Endothelial cell of umbilical vein (primary cell): ENCODE measurements around the gene CHD9. TPM values are rescaled to one million over a fixed set of nuclear protein-coding genes. Genes with fewer than 3 reads are reported as not detected.

Experiments used
- BruUV-seq: library from RNA; stranded (reverse); fragments of 400-500 nt; replicated peaks from 2 replicates; lab custom pipeline; 2021; lab: Mats Ljungman, UMichigan
- CTCF ChIA-PET: fragments of 300-600, 350-600 bp; sonication (Branson Sonifier 250); formaldehyde crosslinking; loops from one replicate; lab custom pipeline; 2021; ENCODE audit warnings: antibody characterized with exemption, inconsistent platforms; lab: Charles Lee
- POLR2A ChIA-PET: fragments of 300-600, 350-600 bp; sonication (Branson Sonifier 250); formaldehyde crosslinking; loops from one replicate; lab custom pipeline; 2021; ENCODE audit warnings: antibody characterized with exemption, inconsistent platforms; lab: Charles Lee
- DNase-seq: peaks from one replicate; pipeline ENCODE4 v3.0.0-alpha.2; 2011; ENCODE audit warnings: low read depth, low spot score
- FAIRE-seq: peaks from 2 replicates; lab custom pipeline; 2011; peaks lifted over from hg19 to GRCh38; lab: Jason Lieb, UNC
- H2AFZ ChIP-seq: 2 replicates; pipeline ENCODE4 v1.6.0; 2012; ENCODE audit warnings: low read depth, low read length, control low read depth, inconsistent platforms
- H3K27ac ChIP-seq: 2 replicates; pipeline ENCODE4 v1.5.1; 2011; ENCODE audit warnings: low read depth, mild to moderate bottlenecking, control low read depth, low read length, moderate library complexity; ENCODE audit not compliant: insufficient read depth
- H3K27me3 ChIP-seq, 2 experiments: 2 replicates each; pipeline versions ENCODE4 v1.6.0 to v1.6.1; 2011; ENCODE audit warnings: low read length in 2 of 2, mixed read lengths in 1 of 2; ENCODE audit not compliant: control insufficient read depth in 2 of 2, insufficient read depth in 2 of 2
- H3K36me3 ChIP-seq, 2 experiments: 2 replicates in 1 of 2; 3 replicates in 1 of 2; pipeline ENCODE4 v1.5.1; 2011; ENCODE audit warnings: low read length in 2 of 2, mild to moderate bottlenecking in 1 of 2, moderate library complexity in 1 of 2; ENCODE audit not compliant: control insufficient read depth in 2 of 2, insufficient read depth in 2 of 2; ENCODE audit errors: extremely low read depth in 1 of 2
- H3K4me1 ChIP-seq: 3 replicates; pipeline ENCODE4 v1.5.1; 2011; ENCODE audit warnings: mild to moderate bottlenecking, low read length; ENCODE audit not compliant: control insufficient read depth, insufficient read depth; ENCODE audit errors: extremely low read depth
- H3K4me2 ChIP-seq: 2 replicates; pipeline ENCODE4 v1.6.1; 2011; ENCODE audit warnings: low read length, control low read depth, mixed read lengths; ENCODE audit not compliant: insufficient read depth
- H3K4me3 ChIP-seq, 3 experiments: fragments of 200-600 bp in 1 of 3; sonication (generic), shearing (Covaris generic) in 1 of 3; replicated peaks in 1 of 3; 2 replicates each; pipeline ENCODE4 v1.5.1; 2011 to 2016; ENCODE audit warnings: control low read depth in 3 of 3, low read length in 3 of 3, mild to moderate bottlenecking in 2 of 3, inconsistent platforms in 1 of 3, low read depth in 1 of 3, moderate library complexity in 1 of 3; ENCODE audit not compliant: insufficient read depth in 1 of 3
- H3K79me2 ChIP-seq: 2 replicates; pipeline ENCODE4 v1.6.0; 2012; ENCODE audit warnings: low read length, inconsistent platforms; ENCODE audit not compliant: control insufficient read depth, insufficient read depth
- H3K9ac ChIP-seq: replicated peaks from 2 replicates; pipeline ENCODE3; 2011; ENCODE audit warnings: low read length, control low read depth; ENCODE audit not compliant: insufficient read depth; ENCODE audit errors: extremely low read depth
- H3K9me1 ChIP-seq: replicated peaks from 3 replicates; pipeline ENCODE4 v1.6.0; 2011; ENCODE audit warnings: mild to moderate bottlenecking, low read length; ENCODE audit not compliant: control insufficient read depth, insufficient read depth; ENCODE audit errors: extremely low read depth
- H3K9me3 ChIP-seq: replicated peaks from 2 replicates; pipeline ENCODE4 v1.5.1; 2012; ENCODE audit warnings: low read length, inconsistent platforms; ENCODE audit not compliant: control insufficient read depth, insufficient read depth
- H4K20me1 ChIP-seq: replicated peaks from 2 replicates; pipeline ENCODE3; 2011; ENCODE audit warnings: mild to moderate bottlenecking, low read length; ENCODE audit not compliant: control insufficient read depth, insufficient read depth; ENCODE audit errors: extremely low read depth
- CTCF ChIP-seq, 2 donors: IDR thresholded peaks; 1 replicate in 1 of 2; 2 replicates in 1 of 2; pipeline ENCODE4 v1.5.1; 2011; ENCODE audit warnings: low read length in 2 of 2, mild to moderate bottlenecking in 2 of 2, moderate library complexity in 2 of 2, control low read depth in 1 of 2, inconsistent platforms in 1 of 2, low read depth in 1 of 2; ENCODE audit not compliant: insufficient read depth in 1 of 2; ENCODE audit errors: extremely low read depth in 1 of 2
- EZH2 ChIP-seq: IDR thresholded peaks from 2 replicates; pipeline ENCODE4 v1.6.1; 2012; ENCODE audit warnings: borderline replicate concordance, low read depth, mild to moderate bottlenecking, moderate library complexity, low read length, inconsistent platforms; ENCODE audit not compliant: severe bottlenecking
- FOS ChIP-seq: IDR thresholded peaks from 2 replicates; pipeline ENCODE4 v1.6.1; 2011; ENCODE audit warnings: mild to moderate bottlenecking, low read length, moderate library complexity, borderline replicate concordance; ENCODE audit not compliant: insufficient read depth
- GATA2 ChIP-seq: IDR thresholded peaks from 2 replicates; pipeline ENCODE4 v1.7.0; 2011; ENCODE audit warnings: low read depth, mild to moderate bottlenecking, moderate library complexity, mixed read lengths, low read length; ENCODE audit not compliant: insufficient read length, insufficient read depth
- JUN ChIP-seq: IDR thresholded peaks from 2 replicates; pipeline ENCODE4 v1.6.1; 2011; ENCODE audit warnings: borderline replicate concordance, low read depth; ENCODE audit not compliant: insufficient read length, insufficient read depth
- MYC ChIP-seq: IDR thresholded peaks from one replicate; pipeline ENCODE4 v1.6.1; 2011; ENCODE audit warnings: mild to moderate bottlenecking, low read depth, low read length
- POLR2A ChIP-seq: IDR thresholded peaks from 2 replicates; pipeline ENCODE4 v1.6.1; 2012; ENCODE audit warnings: low read depth, mild to moderate bottlenecking, control low read depth, low read length
- POLR2AphosphoS5 ChIP-seq: IDR thresholded peaks from 2 replicates; pipeline ENCODE4 v1.6.1; 2012; ENCODE audit warnings: low read depth, mild to moderate bottlenecking, control low read depth, low read length, moderate library complexity; ENCODE audit not compliant: insufficient read depth
- dilution Hi-C: fragments of 300-500 bp; cut with MboI; formaldehyde crosslinking; loops from one replicate; pipeline ENCODE4 v1.15.0; 2019; ENCODE audit warnings: low sequenced_read_pairs; ENCODE audit not compliant: extremely low pct_ligation_motif_present
- intact Hi-C: fragments of 100-400 bp; cut with micrococcal nuclease; formaldehyde crosslinking; loops from one replicate; pipeline ENCODE4 v1.10.0; 2022
- polyA plus RNA-seq, 4 experiments: library from polyadenylated mRNA; depleted of rRNA in 3 of 4; stranded (reverse) in 3 of 4; unstranded in 1 of 4; fragments of >200 nt; gene quantifications; 2 replicates each; pipeline versions ENCODE4 v1.2.1 to v1.2.3, GENCODE V29; 2011 to 2012; ENCODE audit warnings: missing spikeins in 1 of 4
- total RNA-seq: library from RNA; stranded (reverse); gene quantifications from 2 replicates; pipeline ENCODE4 v1.2.3, GENCODE V29; 2021
- TF ChIP-seq, protein P1 (sequence below): IDR thresholded peaks from 2 replicates; pipeline ENCODE4 v1.6.1; 2011; ENCODE audit not compliant: insufficient read depth, insufficient read length

The CHD9 gene
- total and polyA plus RNA-seq, 2 donors (not counting 3 experiments of a cell fraction or from before 2014, with no cell fraction given): 9.9 to 59.2 TPM

- H3K27me3 ChIP-seq: no peaks in the 10 kb centered on the region
- intact Hi-C loops: loop anchor here (1.0 to 5.0 kb wide), 5 partner anchors 8 to 426 kb away; no protein-coding TSS in a partner anchor
- dilution Hi-C loops: no loop called here
- FAIRE-seq (peak; percentile 93), DNase-seq (peak; percentile 96)
- ChIA-PET CTCF (interaction anchor here (0.7 to 5.6 kb wide), 6 partner anchors 9 to 117 kb away, joined by 3 to 31 read pairs (median 8); partner anchors contain the start of gene CHD9), POLR2A (interaction anchor here (0.6 to 1.6 kb wide), 6 partner anchors 8 to 413 kb away, joined by 3 to 8 read pairs (median 3); no protein-coding TSS in a partner anchor)
- H3K4me1 ChIP-seq: peaks cover 42% of the 10 kb centered on the region
- H3K27ac ChIP-seq: peak overlapping the region; percentile 72
- no peak for TF ChIP-seq EZH2
- no peak for TF ChIP-seq CTCF (IDR thresholded peaks at IDR 0.05; ENCODE audit: extremely low read depth in 1 of 2, insufficient read depth in 1 of 2, low read depth in 1 of 2, low read length in 2 of 2)
- TF ChIP-seq POLR2AphosphoS5: peak; percentile 93
- TF ChIP-seq FOS: peak; percentile 71
- TF ChIP-seq MYC: peak; percentile 45
- TF ChIP-seq, protein P1, sequence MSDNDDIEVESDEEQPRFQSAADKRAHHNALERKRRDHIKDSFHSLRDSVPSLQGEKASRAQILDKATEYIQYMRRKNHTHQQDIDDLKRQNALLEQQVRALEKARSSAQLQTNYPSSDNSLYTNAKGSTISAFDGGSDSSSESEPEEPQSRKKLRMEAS: no peak
- no peak for TF ChIP-seq GATA2
- TF ChIP-seq JUN: no peak
- TF ChIP-seq POLR2A: peak; percentile 41
- no peaks in the 10 kb centered on the region for H3K79me2 ChIP-seq
- no peaks in the 10 kb centered on the region for H3K9me3 ChIP-seq
- H4K20me1 ChIP-seq: no peaks in the 10 kb centered on the region
- H3K4me3 ChIP-seq: no peak overlapping the region
- peak overlapping the region; percentile 73 for H3K4me2 ChIP-seq
- H3K36me3 ChIP-seq: no peaks in the 10 kb centered on the region
- peak overlapping the region; percentile 35 for H3K9ac ChIP-seq
- H2AFZ ChIP-seq: peak overlapping the region; percentile 13
- TSS peak; percentile 56 for BruUV-seq
- H3K9me1 ChIP-seq: no peaks in the 10 kb centered on the region
Measured at GRCh38 chr16:53090591-53091411, 36.0 kb downstream of the CHD9 start.
